ENCODE measurements around the gene DCST2. TPM values are rescaled to one million over a fixed set of nuclear protein-coding genes. Genes with fewer than 3 reads are reported as not detected.

Gene DCST2
- total and polyA plus RNA-seq, 2 of the 8 experiments (the other 6 are each of a cell fraction or from before 2014, with no cell fraction given), result 0.43 to 2.1 TPM

DNA sequence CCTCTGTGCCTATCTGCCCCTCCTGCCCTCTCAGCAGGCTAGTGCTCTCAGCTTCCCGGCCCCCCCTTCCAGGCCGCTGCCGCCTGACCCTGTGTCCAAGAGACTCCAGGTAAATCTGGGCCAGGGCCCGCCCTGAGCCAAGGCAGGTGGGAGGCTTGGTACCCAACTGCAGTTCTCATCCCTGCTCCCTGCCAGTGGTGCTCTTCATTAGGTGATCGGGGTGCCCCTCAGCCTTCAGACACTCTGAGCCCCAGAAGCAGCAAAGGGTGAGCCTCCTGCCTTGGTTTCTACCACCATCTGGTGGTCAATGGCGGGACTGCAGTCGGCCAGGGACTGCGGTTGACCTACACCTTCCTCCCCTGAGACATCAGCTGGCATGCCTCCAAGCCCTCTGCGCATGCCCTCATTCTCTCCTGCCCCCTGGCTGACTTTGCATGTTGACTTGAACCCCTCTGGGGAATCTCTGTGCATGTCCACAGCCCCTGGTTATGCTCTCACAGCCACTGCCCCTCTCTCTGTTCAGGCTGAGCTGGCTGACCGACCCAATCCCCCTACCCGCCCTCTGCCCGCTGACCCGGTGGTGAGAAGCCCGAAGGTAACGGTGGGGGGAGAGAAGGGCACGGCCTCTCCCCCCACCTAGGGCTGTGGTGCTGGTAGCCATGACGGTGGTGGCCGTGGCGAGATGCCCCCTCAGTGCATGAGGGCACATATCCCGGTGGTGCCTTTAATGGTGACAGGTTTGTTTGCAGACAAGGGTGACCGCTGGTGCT lies 28.0 kb upstream of the DCST2 start (continued):
- TF ChIP-seq SRF (IDR thresholded peaks at IDR 0.05; ENCODE audit: low read depth, low read length) (no peak), BCL11A (IDR thresholded peaks at IDR 0.05; ENCODE audit: low read depth in 2 of 2, low read length in 2 of 2) (no peak), BACH1 (IDR thresholded peaks at IDR 0.05; ENCODE audit: low read length) (no peak), GABPA (IDR thresholded peaks at IDR 0.05; ENCODE audit: borderline replicate concordance, insufficient read depth, low read length) (no peak), SP2 (IDR thresholded peaks at IDR 0.05; ENCODE audit: low read length) (no peak), SUZ12 (IDR thresholded peaks at IDR 0.05; ENCODE audit: low read length) (no peak), CREB1 (IDR thresholded peaks at IDR 0.05) (no peak), RBBP5 (IDR thresholded peaks at IDR 0.05; ENCODE audit: borderline replicate concordance, low read depth, low read length) (no peak), JUN (IDR thresholded peaks at IDR 0.05; ENCODE audit: low read depth, low read length) (no peak)
- TF ChIP-seq, protein P1, sequence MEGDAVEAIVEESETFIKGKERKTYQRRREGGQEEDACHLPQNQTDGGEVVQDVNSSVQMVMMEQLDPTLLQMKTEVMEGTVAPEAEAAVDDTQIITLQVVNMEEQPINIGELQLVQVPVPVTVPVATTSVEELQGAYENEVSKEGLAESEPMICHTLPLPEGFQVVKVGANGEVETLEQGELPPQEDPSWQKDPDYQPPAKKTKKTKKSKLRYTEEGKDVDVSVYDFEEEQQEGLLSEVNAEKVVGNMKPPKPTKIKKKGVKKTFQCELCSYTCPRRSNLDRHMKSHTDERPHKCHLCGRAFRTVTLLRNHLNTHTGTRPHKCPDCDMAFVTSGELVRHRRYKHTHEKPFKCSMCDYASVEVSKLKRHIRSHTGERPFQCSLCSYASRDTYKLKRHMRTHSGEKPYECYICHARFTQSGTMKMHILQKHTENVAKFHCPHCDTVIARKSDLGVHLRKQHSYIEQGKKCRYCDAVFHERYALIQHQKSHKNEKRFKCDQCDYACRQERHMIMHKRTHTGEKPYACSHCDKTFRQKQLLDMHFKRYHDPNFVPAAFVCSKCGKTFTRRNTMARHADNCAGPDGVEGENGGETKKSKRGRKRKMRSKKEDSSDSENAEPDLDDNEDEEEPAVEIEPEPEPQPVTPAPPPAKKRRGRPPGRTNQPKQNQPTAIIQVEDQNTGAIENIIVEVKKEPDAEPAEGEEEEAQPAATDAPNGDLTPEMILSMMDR (IDR thresholded peaks at IDR 0.05; ENCODE audit: control extremely low read depth in 1 of 3, insufficient read depth in 1 of 3, low read depth in 1 of 3, low read length in 3 of 3), result peak in 2 of 3 experiments; percentile 98 to 100; a peak in 3 of 4 replicates
- TF ChIP-seq, protein P2, sequence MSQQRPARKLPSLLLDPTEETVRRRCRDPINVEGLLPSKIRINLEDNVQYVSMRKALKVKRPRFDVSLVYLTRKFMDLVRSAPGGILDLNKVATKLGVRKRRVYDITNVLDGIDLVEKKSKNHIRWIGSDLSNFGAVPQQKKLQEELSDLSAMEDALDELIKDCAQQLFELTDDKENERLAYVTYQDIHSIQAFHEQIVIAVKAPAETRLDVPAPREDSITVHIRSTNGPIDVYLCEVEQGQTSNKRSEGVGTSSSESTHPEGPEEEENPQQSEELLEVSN (IDR thresholded peaks at IDR 0.05), result no peak

All from H1 (cell line).